GM12878 (cell line): ENCODE results near the gene EEFSEC. TPM values are rescaled to one million over a fixed set of nuclear protein-coding genes. Genes with fewer than 3 reads are reported as not detected.

ENCODE experiments used
- ATAC-seq: fragments of 200-7000 bp; cut with Tn5 transposase; 3 replicates; pipeline ENCODE4 v1.9.1; 2020; ENCODE audit warnings: mild to moderate bottlenecking, moderate library complexity
- BruUV-seq: library from RNA; stranded (reverse); fragments of 400-500 nt; replicated peaks from 2 replicates; lab custom pipeline; 2021; lab: Mats Ljungman, UMichigan
- CTCF ChIA-PET: fragments of 300-600 bp; sonication (Branson Sonifier 250); formaldehyde crosslinking; extraction: SDS; loops from one replicate; lab custom pipeline; 2021; ENCODE audit warnings: inconsistent platforms; lab: Yijun Ruan, JAX
- POLR2A ChIA-PET: fragments of 350-600 bp; formaldehyde crosslinking; extraction: SDS; loops from one replicate; lab custom pipeline; 2021; ENCODE audit warnings: inconsistent platforms; lab: Charles Lee
- RAD21 ChIA-PET: fragments of 300-600 bp; sonication (Branson Sonifier 250); formaldehyde crosslinking; loops from one replicate; lab custom pipeline; 2023; ENCODE audit warnings: antibody characterized with exemption; ENCODE audit not compliant: unreplicated experiment; lab: Charles Lee
- SMC1A ChIA-PET: fragments of 300-600 bp; sonication (Branson Sonifier 250); formaldehyde crosslinking; loops from one replicate; lab custom pipeline; 2023; ENCODE audit not compliant: unreplicated experiment, uncharacterized antibody; lab: Charles Lee
- DNase-seq: peaks from one replicate; pipeline ENCODE4 v3.0.0-alpha.2; 2011; ENCODE audit warnings: low read depth, low spot score
- FAIRE-seq: peaks from 3 replicates; lab custom pipeline; 2011; peaks lifted over from hg19 to GRCh38; lab: Jason Lieb, UNC
- H2AFZ ChIP-seq: 2 replicates; pipeline ENCODE4 v1.6.0; 2011; ENCODE audit warnings: low read depth, low read length, control low read depth; ENCODE audit not compliant: control insufficient read depth
- H3K27ac ChIP-seq: 2 replicates; pipeline ENCODE4 v1.5.1; 2011; ENCODE audit warnings: control low read depth; ENCODE audit not compliant: control insufficient read depth, insufficient read depth
- H3K27me3 ChIP-seq, 2 experiments: replicated peaks in 1 of 2; 2 replicates each; pipeline versions ENCODE4 v1.6.0 to v1.6.1; 2011; ENCODE audit warnings: low read length in 1 of 2; ENCODE audit not compliant: control insufficient read depth in 2 of 2, insufficient read depth in 2 of 2
- H3K36me3 ChIP-seq, 2 experiments: 2 replicates each; pipeline ENCODE4 v1.5.1; 2011; ENCODE audit warnings: low read length in 1 of 2; ENCODE audit not compliant: control insufficient read depth in 2 of 2, insufficient read depth in 2 of 2
- H3K4me1 ChIP-seq: 2 replicates; pipeline ENCODE4 v1.6.1; 2011; ENCODE audit warnings: mild to moderate bottlenecking, low read length, moderate library complexity, mixed read lengths; ENCODE audit not compliant: control insufficient read depth, insufficient read depth
- H3K4me2 ChIP-seq: 2 replicates; pipeline ENCODE4 v1.6.0; 2011; ENCODE audit warnings: control low read depth; ENCODE audit not compliant: control insufficient read depth, insufficient read depth
- H3K4me3 ChIP-seq: fragments of 200-600 bp; sonication (generic); 2 replicates; pipeline ENCODE4 v1.5.1; 2016
- H3K79me2 ChIP-seq: 2 replicates; pipeline ENCODE4 v1.6.0; 2011; ENCODE audit warnings: low read length; ENCODE audit not compliant: control insufficient read depth, insufficient read depth
- H3K9ac ChIP-seq: 2 replicates; pipeline ENCODE4 v1.8.0; 2011; ENCODE audit warnings: low read length, control low read depth, mixed read lengths; ENCODE audit not compliant: control insufficient read depth, insufficient read depth
- H3K9me3 ChIP-seq: replicated peaks from 3 replicates; pipeline ENCODE4 v1.5.1; 2011; ENCODE audit warnings: mild to moderate bottlenecking, low read length; ENCODE audit not compliant: control insufficient read depth, insufficient read depth
- H4K20me1 ChIP-seq: 2 replicates; pipeline ENCODE4 v1.6.0; 2011; ENCODE audit not compliant: control insufficient read depth, insufficient read depth
- ASH2L ChIP-seq: fragments of 300-600, 200-600 bp; sonication (generic); IDR thresholded peaks from 2 replicates; pipeline ENCODE4 v1.6.1; 2017; ENCODE audit warnings: low read depth, mild to moderate bottlenecking, borderline replicate concordance
- CREB1 ChIP-seq: IDR thresholded peaks from 2 replicates; pipeline ENCODE4 v1.6.1; 2012; ENCODE audit warnings: low read depth, mild to moderate bottlenecking, inconsistent platforms
- CREM ChIP-seq: IDR thresholded peaks from 2 replicates; pipeline ENCODE4 v1.6.1; 2014; ENCODE audit warnings: antibody characterized with exemption, low read depth
- KAT2A ChIP-seq: conservative IDR thresholded peaks from 2 replicates; pipeline ENCODE4 v1.6.1; 2011; ENCODE audit warnings: low read depth, low read length; ENCODE audit not compliant: control insufficient read depth
- LARP7 ChIP-seq: fragments of 450-650 bp; IDR thresholded peaks from 2 replicates; pipeline ENCODE4 v1.6.1; 2017; ENCODE audit warnings: mild to moderate bottlenecking
- MTA2 ChIP-seq: fragments of 450-650 bp; IDR thresholded peaks from 2 replicates; pipeline ENCODE4 v1.6.1; 2016; ENCODE audit warnings: low read depth, mild to moderate bottlenecking, moderate library complexity
- NR2C1 ChIP-seq: fragments of 450-650 bp; IDR thresholded peaks from 2 replicates; pipeline ENCODE4 v1.6.1; 2017; ENCODE audit warnings: antibody characterized with exemption, mild to moderate bottlenecking, moderate library complexity
- NR2C2 ChIP-seq: IDR thresholded peaks from 2 replicates; pipeline ENCODE4 v1.6.1; 2011; ENCODE audit warnings: borderline replicate concordance, low read depth; ENCODE audit not compliant: control insufficient read depth, insufficient read length
- RB1 ChIP-seq: fragments of 450-650 bp; formaldehyde crosslinking; IDR thresholded peaks from 2 replicates; pipeline ENCODE4 v1.6.1; 2017; ENCODE audit warnings: mild to moderate bottlenecking, borderline replicate concordance
- SMAD5 ChIP-seq: IDR thresholded peaks from 2 replicates; pipeline ENCODE4 v1.6.1; 2016; ENCODE audit warnings: antibody characterized with exemption, low read depth
- SREBF1 ChIP-seq: IDR thresholded peaks from 2 replicates; pipeline ENCODE4 v1.6.1; 2012; ENCODE audit warnings: mild to moderate bottlenecking, low read length
- SUPT20H ChIP-seq: IDR thresholded peaks from 2 replicates; pipeline ENCODE4 v1.6.1; 2011; ENCODE audit warnings: low read depth, mild to moderate bottlenecking, low read length, moderate library complexity, borderline replicate concordance; ENCODE audit not compliant: control insufficient read depth
- ZNF207 ChIP-seq: fragments of 450-650 bp; IDR thresholded peaks from 2 replicates; pipeline ENCODE4 v1.6.1; 2014; ENCODE audit warnings: antibody characterized with exemption, mild to moderate bottlenecking, borderline replicate concordance
- WGBS: methylation state at CpG from one replicate; pipeline ENCODE4 v1.1.6; 2016; ENCODE audit warnings: low lambda C conversion rate; ENCODE audit not compliant: insufficient replicate concordance, insufficient coverage; ENCODE audit errors: missing lambda C conversion rate; 5-methylcytosine and 5-hydroxymethylcytosine counted together
- in situ Hi-C: fragments of 300-500 bp; cut with MboI; formaldehyde crosslinking; loops from 9 replicates; pipeline ENCODE4 v1.14.3; 2018; ENCODE audit warnings: mixed read lengths
- intact Hi-C: fragments of 100-400 bp; cut with micrococcal nuclease; formaldehyde crosslinking; loops from one replicate; pipeline ENCODE4 v1.14.2; 2022; ENCODE audit not compliant: unreplicated experiment
- polyA plus RNA-seq, 11 experiments: library from polyadenylated mRNA; depleted of rRNA in 4 of 11; unstranded in 6 of 11; stranded (reverse) in 5 of 11; fragments of >200 nt; fragmentation: Nextera tagmentation in 4 of 11; fragmentation: Illumina TruSeq in 1 of 11; extraction: Ambion mirVana in 4 of 11; extraction: Trizol in 1 of 11; gene quantifications; 1 replicate in 1 of 11; 2 replicates in 10 of 11; pipeline versions ENCODE4 v1.2.1 to v1.2.3, GENCODE V29; 2011 to 2016; ENCODE audit warnings: inconsistent platforms in 2 of 11, missing spikeins in 2 of 11, low read depth in 1 of 11
- total RNA-seq, 4 experiments: library from RNA; depleted of rRNA in 3 of 4; stranded (reverse); fragments of >200 nt in 3 of 4; fragmentation: Illumina TruSeq in 1 of 4; extraction: Trizol in 1 of 4; gene quantifications; 2 replicates each; pipeline versions ENCODE4 v1.2.1 to v1.2.3, GENCODE V29; 2013 to 2021
- TF ChIP-seq, protein P1 (sequence below): fragments of 450-650 bp; IDR thresholded peaks from 2 replicates; pipeline ENCODE4 v1.6.1; 2018; ENCODE audit warnings: mild to moderate bottlenecking, low read depth, moderate library complexity; ENCODE audit not compliant: partially characterized antibody

EEFSEC gene
- total and polyA plus RNA-seq, 10 of the 15 experiments (the other 5 are each of a cell fraction or from before 2014, with no cell fraction given) = 0.29 to 29.1 (median 16.1) TPM

DNA sequence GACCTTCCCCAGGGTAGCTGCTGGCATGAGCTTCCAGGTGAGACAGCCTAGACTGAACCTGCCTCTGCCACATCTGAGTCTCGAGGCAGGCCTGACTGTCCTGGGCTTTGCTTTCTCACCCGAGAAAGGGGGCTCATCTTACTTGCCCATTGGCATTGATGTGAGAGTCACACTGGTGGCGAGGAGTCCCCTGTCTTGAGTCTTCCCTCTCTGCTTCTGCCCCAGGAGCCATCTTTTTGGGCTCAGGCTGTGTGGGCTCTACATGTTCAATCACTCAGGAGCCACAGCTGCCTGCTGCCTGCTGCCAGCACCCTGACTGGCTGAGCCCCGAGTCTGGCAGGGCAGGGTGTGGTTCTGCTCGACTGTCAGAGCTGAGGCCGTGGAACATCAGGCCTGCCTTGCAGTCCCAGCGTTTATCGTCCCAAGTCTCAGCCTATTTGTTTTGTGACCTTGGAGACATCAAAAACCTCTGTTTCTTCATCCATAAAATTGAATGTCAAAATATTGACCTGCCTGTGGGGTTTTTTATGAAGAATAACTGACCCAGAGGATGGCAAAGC, 180.9 kb downstream of the EEFSEC start:
- no TSS peak for BruUV-seq
- ChIA-PET RAD21 (no interaction called here), POLR2A (no interaction called here), SMC1A (no interaction called here), CTCF (interaction anchor here (1.0 to 2.8 kb wide), 2 partner anchors 12 to 34 kb away, joined by 4 to 8 read pairs; no protein-coding TSS in a partner anchor)
- Histone ChIP-seq H3K36me3 (0 out of 4 replicates have a peak, but pooled peaks cover 0 to 2% of the 10 kb centered on the region in 2 experiments), H3K4me1 (no peaks in the 10 kb centered on the region), H3K4me3 (no peak overlapping the region), H3K79me2 (no peaks in the 10 kb centered on the region), H2AFZ (no peak overlapping the region), H3K4me2 (no peak overlapping the region), H4K20me1 (no peaks in the 10 kb centered on the region), H3K27ac (no peak overlapping the region), H3K27me3 (no peaks in the 10 kb centered on the region), H3K9me3 (no peaks in the 10 kb centered on the region), H3K9ac (no peak overlapping the region)
- in situ Hi-C loops (no loop called here), intact Hi-C loops (no loop called here)
- no peak for ATAC-seq
- no peak for FAIRE-seq
- TF ChIP-seq ZNF207 = no peak
- no peak for TF ChIP-seq SREBF1
- no peak for TF ChIP-seq NR2C1
- TF ChIP-seq SUPT20H = no peak
- TF ChIP-seq RB1 = no peak
- TF ChIP-seq KAT2A = no peak
- WGBS = 88% methylated on average over 8 of the region's 8 CpGs
- no peak for DNase-seq

DNA sequence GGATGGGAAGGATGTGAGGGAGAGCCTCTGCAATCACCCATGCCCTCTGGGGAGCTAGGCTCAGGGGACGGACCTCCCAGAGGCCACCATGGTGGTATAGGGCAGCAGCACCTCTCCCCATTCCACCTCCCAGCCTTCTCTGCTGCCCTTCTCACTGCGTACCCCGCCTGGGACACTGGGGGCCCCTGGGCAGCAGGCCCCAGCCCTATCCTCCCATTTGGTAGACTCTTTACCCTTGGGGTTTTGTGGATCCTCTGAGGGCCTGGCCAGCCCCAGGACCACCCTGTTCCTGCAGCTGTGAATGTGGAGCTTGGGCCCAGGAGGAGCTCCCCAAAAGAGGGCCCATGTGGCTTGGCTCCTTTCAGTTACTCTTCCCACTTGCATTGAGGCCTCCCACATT, 181.5 kb downstream of the EEFSEC start:
- H3K79me2 ChIP-seq = no peaks in the 10 kb centered on the region

More for the DNA sequence above, 181.5 kb downstream of the EEFSEC start:
- no peak overlapping the region for H3K27ac ChIP-seq
- no peak overlapping the region for H3K4me3 ChIP-seq
- ChIA-PET CTCF (interaction anchor here (1.0 kb wide), 1 partner anchor 34 kb away, joined by 4 read pairs; no protein-coding TSS in a partner anchor), SMC1A (no interaction called here), POLR2A (no interaction called here), RAD21 (no interaction called here)
- H3K9ac ChIP-seq = no peak overlapping the region
- TF ChIP-seq CREB1 (no peak), CREM (no peak), ASH2L (no peak), NR2C2 (no peak), MTA2 (no peak), ZNF207 (no peak), LARP7 (no peak), SMAD5 (no peak)
- TF ChIP-seq, protein P1, sequence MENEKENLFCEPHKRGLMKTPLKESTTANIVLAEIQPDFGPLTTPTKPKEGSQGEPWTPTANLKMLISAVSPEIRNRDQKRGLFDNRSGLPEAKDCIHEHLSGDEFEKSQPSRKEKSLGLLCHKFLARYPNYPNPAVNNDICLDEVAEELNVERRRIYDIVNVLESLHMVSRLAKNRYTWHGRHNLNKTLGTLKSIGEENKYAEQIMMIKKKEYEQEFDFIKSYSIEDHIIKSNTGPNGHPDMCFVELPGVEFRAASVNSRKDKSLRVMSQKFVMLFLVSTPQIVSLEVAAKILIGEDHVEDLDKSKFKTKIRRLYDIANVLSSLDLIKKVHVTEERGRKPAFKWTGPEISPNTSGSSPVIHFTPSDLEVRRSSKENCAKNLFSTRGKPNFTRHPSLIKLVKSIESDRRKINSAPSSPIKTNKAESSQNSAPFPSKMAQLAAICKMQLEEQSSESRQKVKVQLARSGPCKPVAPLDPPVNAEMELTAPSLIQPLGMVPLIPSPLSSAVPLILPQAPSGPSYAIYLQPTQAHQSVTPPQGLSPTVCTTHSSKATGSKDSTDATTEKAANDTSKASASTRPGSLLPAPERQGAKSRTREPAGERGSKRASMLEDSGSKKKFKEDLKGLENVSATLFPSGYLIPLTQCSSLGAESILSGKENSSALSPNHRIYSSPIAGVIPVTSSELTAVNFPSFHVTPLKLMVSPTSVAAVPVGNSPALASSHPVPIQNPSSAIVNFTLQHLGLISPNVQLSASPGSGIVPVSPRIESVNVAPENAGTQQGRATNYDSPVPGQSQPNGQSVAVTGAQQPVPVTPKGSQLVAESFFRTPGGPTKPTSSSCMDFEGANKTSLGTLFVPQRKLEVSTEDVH = no peak
- FAIRE-seq = no peak
- BruUV-seq = no TSS peak
- no peak for ATAC-seq
- H3K9me3 ChIP-seq = no peaks in the 10 kb centered on the region
- no peaks in the 10 kb centered on the region for H3K4me1 ChIP-seq
- intact Hi-C loops (no loop called here), in situ Hi-C loops (no loop called here)
- H3K4me2 ChIP-seq = no peak overlapping the region
- H2AFZ ChIP-seq = no peak overlapping the region
- H4K20me1 ChIP-seq = no peaks in the 10 kb centered on the region
- WGBS = 87% methylated on average over 3 of the region's 3 CpGs
- 0 out of 4 replicates have a peak, but pooled peaks cover 0 to 2% of the 10 kb centered on the region in 2 experiments for H3K36me3 ChIP-seq
- no peaks in the 10 kb centered on the region for H3K27me3 ChIP-seq
- no peak for DNase-seq
